GM12872 (cell line): ENCODE results near the gene FABP2.
A peak's percentile ranks its signal among the peaks of the same experiment; 100 is the strongest.

Source experiments
- TF ChIP-seq, protein P1 (sequence below): IDR thresholded peaks from 3 replicates; pipeline ENCODE4 v1.5.1; 2011; ENCODE audit warnings: low read depth, mild to moderate bottlenecking, low read length, moderate library complexity; ENCODE audit not compliant: insufficient read depth

FABP2 gene

DNA sequence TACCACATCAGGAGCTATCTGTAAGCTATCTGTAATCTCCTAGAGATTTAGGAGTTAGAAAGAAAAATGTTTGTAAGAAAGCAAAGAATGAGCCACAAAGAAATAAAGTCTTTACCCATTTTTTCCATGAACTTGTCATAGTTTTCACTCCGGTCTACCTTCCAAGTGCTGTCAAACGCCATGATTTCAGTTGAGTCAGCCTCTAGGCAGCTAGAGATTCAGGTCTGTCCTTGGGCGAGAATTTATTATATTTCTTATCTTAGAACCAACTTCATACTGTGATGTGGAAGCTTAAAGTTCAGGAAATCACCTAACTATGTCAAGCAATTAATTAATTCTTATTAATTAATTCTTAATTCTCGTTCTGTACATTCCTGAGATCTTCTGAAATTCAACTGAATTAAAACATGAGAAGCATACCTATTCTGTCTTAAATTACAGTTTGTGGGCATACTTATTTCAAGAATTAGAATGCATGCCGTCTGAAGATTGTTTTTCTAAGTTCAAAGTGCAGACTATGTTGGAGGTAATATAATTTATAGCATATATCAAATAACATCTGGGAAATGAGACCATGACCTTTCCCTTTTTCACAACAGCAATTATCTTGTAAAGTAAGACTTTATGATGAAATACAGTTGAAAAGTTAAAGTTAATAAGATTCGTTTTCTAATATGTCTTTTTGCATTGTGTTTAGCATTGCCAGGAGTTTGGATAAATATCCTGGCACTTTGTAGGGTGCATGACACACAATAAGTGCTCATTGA, at the start of gene FABP2:
Gene FABP2 (minus strand): TSS at position 218 of the 767 bp plus-strand sequence. CDS start 36 bp downstream, at position 182.
- TF ChIP-seq, protein P1, sequence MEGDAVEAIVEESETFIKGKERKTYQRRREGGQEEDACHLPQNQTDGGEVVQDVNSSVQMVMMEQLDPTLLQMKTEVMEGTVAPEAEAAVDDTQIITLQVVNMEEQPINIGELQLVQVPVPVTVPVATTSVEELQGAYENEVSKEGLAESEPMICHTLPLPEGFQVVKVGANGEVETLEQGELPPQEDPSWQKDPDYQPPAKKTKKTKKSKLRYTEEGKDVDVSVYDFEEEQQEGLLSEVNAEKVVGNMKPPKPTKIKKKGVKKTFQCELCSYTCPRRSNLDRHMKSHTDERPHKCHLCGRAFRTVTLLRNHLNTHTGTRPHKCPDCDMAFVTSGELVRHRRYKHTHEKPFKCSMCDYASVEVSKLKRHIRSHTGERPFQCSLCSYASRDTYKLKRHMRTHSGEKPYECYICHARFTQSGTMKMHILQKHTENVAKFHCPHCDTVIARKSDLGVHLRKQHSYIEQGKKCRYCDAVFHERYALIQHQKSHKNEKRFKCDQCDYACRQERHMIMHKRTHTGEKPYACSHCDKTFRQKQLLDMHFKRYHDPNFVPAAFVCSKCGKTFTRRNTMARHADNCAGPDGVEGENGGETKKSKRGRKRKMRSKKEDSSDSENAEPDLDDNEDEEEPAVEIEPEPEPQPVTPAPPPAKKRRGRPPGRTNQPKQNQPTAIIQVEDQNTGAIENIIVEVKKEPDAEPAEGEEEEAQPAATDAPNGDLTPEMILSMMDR = no peak

DNA sequence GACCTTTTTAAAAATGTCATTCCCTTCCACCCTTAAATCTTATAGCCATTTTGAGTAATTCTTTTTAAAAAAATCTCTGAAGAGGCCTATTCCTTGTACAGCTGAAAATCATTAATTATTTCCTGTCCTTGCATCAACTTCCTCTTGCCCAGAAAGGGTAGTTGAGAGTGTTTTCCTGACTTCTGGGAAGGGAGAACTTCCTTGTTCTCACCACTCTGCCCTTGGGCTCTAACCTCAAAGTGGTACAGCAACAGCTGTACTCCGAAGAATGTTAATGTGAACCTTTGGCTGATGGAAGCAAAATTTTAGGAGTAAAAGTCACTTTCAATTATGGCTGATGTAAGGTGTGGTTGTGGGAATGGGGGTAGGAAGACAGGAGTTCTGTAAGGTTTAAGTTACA, 15.1 kb upstream of the FABP2 start:
- TF ChIP-seq, protein P1 = no peak

DNA sequence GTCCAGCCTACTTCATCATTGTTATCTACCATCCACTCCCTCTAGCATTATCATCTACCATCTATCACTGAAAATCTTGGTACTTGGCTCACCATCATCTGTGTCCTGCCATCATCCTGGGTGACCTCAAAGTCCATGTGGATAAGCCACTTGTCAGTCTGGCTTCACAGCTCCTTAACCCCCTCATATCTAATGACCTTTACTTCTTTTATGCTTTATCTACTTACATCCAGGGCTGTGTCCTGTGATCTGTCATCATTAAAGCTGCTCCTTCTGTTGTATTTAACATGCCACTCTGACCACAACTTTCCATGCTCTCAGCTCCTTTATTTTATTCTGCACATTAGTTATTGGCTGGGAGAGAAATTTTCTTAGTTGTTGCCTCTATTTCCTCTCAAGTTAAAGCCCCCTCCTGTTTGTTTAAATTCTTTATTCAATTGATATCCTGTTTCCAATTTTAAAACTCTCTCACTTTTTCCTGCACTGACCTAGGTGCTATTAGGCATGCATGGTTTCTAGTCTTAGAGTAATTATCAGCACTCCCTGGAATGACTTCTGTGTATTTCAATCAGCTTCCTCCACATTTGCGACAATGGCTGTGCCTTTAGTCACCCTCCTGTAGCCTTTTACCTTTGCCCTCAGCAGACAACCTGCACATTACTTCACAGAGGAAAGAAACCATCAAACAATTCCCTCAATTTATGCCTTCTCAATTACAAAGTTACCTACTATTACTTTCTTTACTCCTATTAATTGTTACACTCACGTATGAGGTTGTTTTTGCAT, 8.1 kb upstream of the FABP2 start:
- TF ChIP-seq, protein P1 = no peak

DNA sequence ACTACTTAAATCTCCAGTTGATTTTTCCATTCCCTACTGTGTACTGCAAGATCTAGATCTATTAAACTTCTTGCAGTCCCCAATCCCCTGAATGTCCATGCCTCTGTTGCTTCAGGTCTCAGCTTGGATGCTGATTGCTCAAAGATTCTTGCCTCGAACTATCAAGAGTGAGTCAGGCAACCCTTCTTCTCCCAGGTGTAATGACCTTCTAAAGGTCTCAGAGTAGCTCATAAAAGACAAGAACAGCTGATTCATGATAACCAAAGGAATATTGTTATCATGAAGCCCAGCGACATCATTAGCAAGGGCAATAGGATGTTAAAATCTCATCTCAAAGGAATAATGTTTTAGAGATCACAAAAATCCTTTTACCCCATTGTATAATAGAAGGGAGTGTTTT, 6.8 kb upstream of the FABP2 start:
- TF ChIP-seq, protein P1 = no peak

DNA sequence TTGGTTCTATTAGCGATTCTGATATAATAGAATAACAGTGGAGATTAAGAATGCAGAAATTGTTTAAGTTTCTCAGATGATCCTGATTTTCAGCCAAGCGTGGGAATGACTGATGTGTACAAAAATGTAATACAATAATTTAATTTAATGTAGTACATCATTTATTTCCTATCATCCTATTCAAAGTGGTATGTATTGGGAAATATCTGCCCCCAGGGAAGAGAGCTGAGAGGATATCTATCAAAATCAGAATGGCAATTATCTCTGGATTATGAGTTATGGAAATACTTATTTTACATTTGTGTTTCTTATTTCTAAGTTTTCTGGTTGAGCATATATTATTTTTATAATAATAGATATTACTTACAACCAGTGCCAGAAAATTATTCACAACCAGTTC, 3.9 kb downstream of the FABP2 start:
- TF ChIP-seq, protein P1 = no peak

DNA sequence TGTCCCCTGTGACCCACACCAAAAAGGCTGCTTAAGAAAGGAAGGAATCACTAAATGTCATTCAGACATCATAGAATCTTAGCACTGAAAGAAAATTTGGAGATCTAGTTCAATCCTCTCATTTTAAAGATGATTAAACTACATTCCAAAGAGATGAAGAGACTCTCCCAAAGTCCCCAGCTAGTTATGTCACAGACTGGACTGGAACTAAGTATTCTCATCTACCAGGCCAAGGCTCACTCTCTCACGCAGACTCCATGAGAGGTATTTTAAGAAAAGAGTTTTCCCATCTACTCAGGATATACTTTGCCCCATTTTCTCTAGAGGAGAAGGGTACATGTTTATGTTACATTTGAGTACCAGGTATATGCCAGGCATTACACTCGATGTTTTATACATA, 6.9 kb downstream of the FABP2 start:
- TF ChIP-seq, protein P1 = no peak

DNA sequence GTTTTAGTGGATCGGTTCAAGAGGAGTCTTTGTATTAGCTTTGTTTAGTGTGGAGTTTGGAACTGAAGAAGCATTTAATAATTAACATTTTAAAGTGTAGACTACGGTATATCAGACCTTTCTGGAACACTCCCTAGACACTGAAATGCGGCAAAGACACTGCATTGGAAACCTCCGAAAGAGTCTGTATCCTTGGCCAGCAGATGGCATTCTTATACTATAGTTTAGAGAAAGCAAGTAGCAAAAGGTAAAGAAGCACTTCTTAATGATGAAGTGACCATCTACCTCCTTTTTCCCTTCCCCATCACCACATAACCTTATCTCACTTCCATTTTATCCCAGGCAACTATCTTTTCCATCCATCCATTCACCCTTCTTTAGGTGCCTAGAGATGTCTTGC, 7.6 kb downstream of the FABP2 start:
- TF ChIP-seq, protein P1 = peak; percentile 45; the same call in 2 of the 3 replicates
